CD4-positive, alpha-beta T cell treated with Interleukin-6 at 100 ng/mL for 8 hours (primary cell): ENCODE measurements around the gene SACM1L.

ENCODE experiments used
- DNase-seq: peaks from one replicate; pipeline ENCODE4 v3.0.0-alpha.2; 2020; ENCODE audit warnings: mixed read lengths, low spot score

SACM1L gene

GRCh38 chr3:45688882-45689786 lies at the start of gene SACM1L:
SACM1L (plus strand) TSS chr3:45689396; CDS start chr3:45689466, 70 bp downstream.
- peak; percentile 95 for DNase-seq

- DNase-seq: no peak
These were observed 49.1 kb upstream of the SACM1L start for GRCh38 chr3:45640091-45640507.

- no peak for DNase-seq
These were observed 48.4 kb upstream of the SACM1L start for GRCh38 chr3:45640724-45641361.

GRCh38 chr3:45641756-45642155 lies 47.4 kb upstream of the SACM1L start:
- no peak for DNase-seq

- no peak for DNase-seq
These were observed 46.5 kb upstream of the SACM1L start for GRCh38 chr3:45642731-45643152.

- no peak for DNase-seq
These were observed 45.0 kb upstream of the SACM1L start for GRCh38 chr3:45644063-45644790.

GRCh38 chr3:45644791-45645201 lies 44.4 kb upstream of the SACM1L start:
- DNase-seq: no peak

- no peak for DNase-seq
These were observed 43.1 kb upstream of the SACM1L start for GRCh38 chr3:45646051-45646585.

- no peak for DNase-seq
These were observed 42.0 kb upstream of the SACM1L start for GRCh38 chr3:45647148-45647619.

- no peak for DNase-seq
These were observed 36.0 kb upstream of the SACM1L start for GRCh38 chr3:45653205-45653604.

- no peak for DNase-seq
These were observed 34.7 kb upstream of the SACM1L start for GRCh38 chr3:45654397-45654944.

- DNase-seq: no peak
These were observed 33.3 kb upstream of the SACM1L start for GRCh38 chr3:45655906-45656305.

- DNase-seq: peak; percentile 86
These were observed 32.4 kb upstream of the SACM1L start for GRCh38 chr3:45656575-45657363.

- no peak for DNase-seq
These were observed 31.3 kb upstream of the SACM1L start for GRCh38 chr3:45657853-45658252.

GRCh38 chr3:45659661-45660566 lies 29.3 kb upstream of the SACM1L start:
- DNase-seq: peak; percentile 28

- no peak for DNase-seq
These were observed 28.7 kb upstream of the SACM1L start for GRCh38 chr3:45660567-45660901.

GRCh38 chr3:45664578-45664977 lies 24.6 kb upstream of the SACM1L start:
- DNase-seq: peak; percentile 73

- peak; percentile 79 for DNase-seq
These were observed 24.1 kb upstream of the SACM1L start for GRCh38 chr3:45665101-45665572.

- DNase-seq: no peak
These were observed 22.3 kb upstream of the SACM1L start for GRCh38 chr3:45666757-45667431.
